Kasumi-1 (cell line): ENCODE results near the gene RNF5.
"Not testable (repeated sequence)": the region's sequence is repeated elsewhere in the genome, so short reads cannot be mapped to it uniquely, and the experiment has no call there.

Source experiments
- DNase-seq, 2 experiments: peaks; one replicate each; lab custom pipeline; 2025; lab: John Stamatoyannopoulos, UW

The RNF5 gene

GRCh38 chr6:32175711-32176475 is 2.3 kb upstream of the RNF5 start, which contains the start of gene AGPAT1:
TSS of gene AGPAT1 (minus strand) at chr6:32176084. CDS start at chr6:32171496, 4,588 bp downstream.
- DNase-seq, result peak; percentile 95 to 96

GRCh38 chr6:32176476-32177182 is 1.6 kb upstream of the RNF5 start:
- DNase-seq, result peak in 1 of 2 experiments; percentile 54

- DNase-seq, result peak; percentile 65 to 77
Observed at GRCh38 chr6:32177183-32177787, 920 bp upstream of the RNF5 start.

- peak in 1 of 2 experiments; percentile 23 for DNase-seq
Observed at GRCh38 chr6:32178547-32179440, 589 bp downstream of the RNF5 start.

- no peak for DNase-seq
Observed at GRCh38 chr6:32179766-32180405, 1.7 kb downstream of the RNF5 start.

- DNase-seq, result no peak
Observed at GRCh38 chr6:32181148-32181702, 3.0 kb downstream of the RNF5 start.

- no peak for DNase-seq
Observed at GRCh38 chr6:32181915-32182529, 3.8 kb downstream of the RNF5 start.

GRCh38 chr6:32182555-32182981 is 4.4 kb downstream of the RNF5 start:
- DNase-seq, result no peak

GRCh38 chr6:32183030-32183429 is 4.8 kb downstream of the RNF5 start:
- no peak for DNase-seq

- no peak for DNase-seq
Observed at GRCh38 chr6:32183483-32184083, 5.4 kb downstream of the RNF5 start.

GRCh38 chr6:32184084-32184640 is 6.0 kb downstream of the RNF5 start, which contains the start of gene AGER:
TSS of gene AGER (minus strand) at chr6:32184253. CDS start at chr6:32184222, 31 bp downstream.
- DNase-seq, result no peak

- not testable (repeated sequence) for DNase-seq
Observed at GRCh38 chr6:32185681-32186131, 7.5 kb downstream of the RNF5 start.

- DNase-seq, result not testable (repeated sequence)
Observed at GRCh38 chr6:32186151-32186840, 8.1 kb downstream of the RNF5 start.

- peak; percentile 37 to 39 for DNase-seq
Observed at GRCh38 chr6:32187009-32187709, 9.0 kb downstream of the RNF5 start.

GRCh38 chr6:32187725-32188380 is 9.6 kb downstream of the RNF5 start:
- DNase-seq, result not testable (repeated sequence)

- DNase-seq, result no peak
Observed at GRCh38 chr6:32188381-32189068, 10.3 kb downstream of the RNF5 start.
